Activated T-helper 17 cell treated with anti-CD3 and anti-CD28 coated beads, Interleukin-2, amount 50 U/mL, for 72 hours (primary cell): ENCODE measurements around the gene TESK2. TPM values are rescaled to one million over a fixed set of nuclear protein-coding genes. Genes with fewer than 3 reads are reported as not detected.
"Not testable (repeated sequence)": the region's sequence is repeated elsewhere in the genome, so short reads cannot be mapped to it uniquely, and the experiment has no call there.

Experiments
- ATAC-seq: fragments of 150-1000 bp; cut with Tn5 transposase; replicated peaks from 2 replicates; pipeline ENCODE4 v1.10.0; 2021; ENCODE audit warnings: mild to moderate bottlenecking, moderate library complexity
- H3K27ac Mint-ChIP-seq: one replicate; pipeline ENCODE4 v1.8.0; 2022; ENCODE audit warnings: mixed read lengths
- H3K27me3 Mint-ChIP-seq: one replicate; pipeline ENCODE4 v1.8.0; 2022; ENCODE audit warnings: mixed read lengths
- H3K36me3 Mint-ChIP-seq: one replicate; pipeline ENCODE4 v1.8.0; 2022; ENCODE audit warnings: low read depth, mild to moderate bottlenecking, mixed read lengths
- H3K4me1 Mint-ChIP-seq: one replicate; pipeline ENCODE4 v1.8.0; 2022; ENCODE audit warnings: mixed read lengths
- H3K4me3 Mint-ChIP-seq: one replicate; pipeline ENCODE4 v1.8.0; 2022; ENCODE audit warnings: mild to moderate bottlenecking, mixed read lengths
- H3K9me3 Mint-ChIP-seq: one replicate; pipeline ENCODE4 v1.8.0; 2022; ENCODE audit warnings: mixed read lengths
- total RNA-seq, 2 donors: library from RNA; stranded (reverse); gene quantifications; one replicate each; pipeline ENCODE4 v1.2.3, GENCODE V29; 2022

The TESK2 gene
- total RNA-seq, 2 donors from 2014 or later = 2.7 to 8.9 TPM

GRCh38 chr1:45498279-45498678 is 7.3 kb upstream of the TESK2 start:
- H3K36me3 Mint-ChIP-seq = no peaks in the 10 kb centered on the region
- H3K27me3 Mint-ChIP-seq = no peaks in the 10 kb centered on the region
- peak overlapping the region; percentile 90 for H3K4me3 Mint-ChIP-seq
- H3K9me3 Mint-ChIP-seq = no peaks in the 10 kb centered on the region
- ATAC-seq = no peak
- H3K4me1 Mint-ChIP-seq = peaks cover 13% of the 10 kb centered on the region
- no peak overlapping the region for H3K27ac Mint-ChIP-seq

- Mint-ChIP-seq H3K4me3 (no peak overlapping the region), H3K27me3 (no peaks in the 10 kb centered on the region), H3K9me3 (no peaks in the 10 kb centered on the region), H3K27ac (no peak overlapping the region), H3K36me3 (no peaks in the 10 kb centered on the region), H3K4me1 (peaks cover 12% of the 10 kb centered on the region)
- ATAC-seq = no peak
These were observed 2.2 kb upstream of the TESK2 start for GRCh38 chr1:45493116-45493697.

GRCh38 chr1:45492691-45493090 is 1.7 kb upstream of the TESK2 start:
- H3K4me1 Mint-ChIP-seq = peaks cover 12% of the 10 kb centered on the region
- no peaks in the 10 kb centered on the region for H3K27me3 Mint-ChIP-seq
- H3K36me3 Mint-ChIP-seq = no peaks in the 10 kb centered on the region
- H3K4me3 Mint-ChIP-seq = no peak overlapping the region
- no peak for ATAC-seq
- no peaks in the 10 kb centered on the region for H3K9me3 Mint-ChIP-seq
- H3K27ac Mint-ChIP-seq = no peak overlapping the region

GRCh38 chr1:45491487-45492260 is 711 bp upstream of the TESK2 start:
- Mint-ChIP-seq H3K27me3 (no peaks in the 10 kb centered on the region), H3K9me3 (no peaks in the 10 kb centered on the region), H3K4me1 (peaks cover 12% of the 10 kb centered on the region), H3K4me3 (no peak overlapping the region), H3K36me3 (no peaks in the 10 kb centered on the region), H3K27ac (no peak overlapping the region)
- no peak for ATAC-seq

- Mint-ChIP-seq H3K27me3 (no peaks in the 10 kb centered on the region), H3K36me3 (no peaks in the 10 kb centered on the region), H3K4me3 (no peak overlapping the region), H3K27ac (no peak overlapping the region), H3K9me3 (no peaks in the 10 kb centered on the region), H3K4me1 (peaks cover 12% of the 10 kb centered on the region)
- no peak for ATAC-seq
These were observed 790 bp downstream of the TESK2 start for GRCh38 chr1:45490121-45490625.

GRCh38 chr1:45489379-45489778 is 1.6 kb downstream of the TESK2 start:
- peak; percentile 3 for ATAC-seq
- H3K4me3 Mint-ChIP-seq, H3K9me3 Mint-ChIP-seq, H3K27ac Mint-ChIP-seq, H3K27me3 Mint-ChIP-seq, H3K36me3 Mint-ChIP-seq: not testable (repeated sequence)
- H3K4me1 Mint-ChIP-seq = peaks cover 12% of the 10 kb centered on the region

- peaks cover 12% of the 10 kb centered on the region for H3K4me1 Mint-ChIP-seq
- H3K36me3 Mint-ChIP-seq = no peaks in the 10 kb centered on the region
- no peak for ATAC-seq
- H3K4me3 Mint-ChIP-seq = no peak overlapping the region
- H3K9me3 Mint-ChIP-seq = no peaks in the 10 kb centered on the region
- no peak overlapping the region for H3K27ac Mint-ChIP-seq
- no peaks in the 10 kb centered on the region for H3K27me3 Mint-ChIP-seq
These were observed 2.1 kb downstream of the TESK2 start for GRCh38 chr1:45488666-45489377.

- ATAC-seq = no peak
- Mint-ChIP-seq H3K9me3 (no peaks in the 10 kb centered on the region), H3K27me3 (no peaks in the 10 kb centered on the region)
These were observed 5.0 kb downstream of the TESK2 start for GRCh38 chr1:45485949-45486348.

GRCh38 chr1:45479039-45479748 is 11.8 kb downstream of the TESK2 start:
- no peak for ATAC-seq
- Mint-ChIP-seq H3K4me1 (no peaks in the 10 kb centered on the region), H3K27me3 (no peaks in the 10 kb centered on the region), H3K4me3 (no peak overlapping the region), H3K27ac (peak overlapping the region; percentile 23), H3K9me3 (no peaks in the 10 kb centered on the region), H3K36me3 (no peaks in the 10 kb centered on the region)

More at GRCh38 chr1:45485949-45486348, 5.0 kb downstream of the TESK2 start:
- H3K4me3 Mint-ChIP-seq = no peak overlapping the region
- no peaks in the 10 kb centered on the region for H3K36me3 Mint-ChIP-seq
- H3K4me1 Mint-ChIP-seq = peaks cover 7% of the 10 kb centered on the region
- H3K27ac Mint-ChIP-seq = no peak overlapping the region

GRCh38 chr1:45478121-45478814 is 12.7 kb downstream of the TESK2 start:
- ATAC-seq = no peak
- no peak overlapping the region for H3K4me3 Mint-ChIP-seq
- H3K9me3 Mint-ChIP-seq = no peaks in the 10 kb centered on the region
- no peaks in the 10 kb centered on the region for H3K36me3 Mint-ChIP-seq
- no peak overlapping the region for H3K27ac Mint-ChIP-seq
- H3K4me1 Mint-ChIP-seq = no peaks in the 10 kb centered on the region
- H3K27me3 Mint-ChIP-seq = no peaks in the 10 kb centered on the region

- no peak overlapping the region for H3K4me3 Mint-ChIP-seq
- no peaks in the 10 kb centered on the region for H3K4me1 Mint-ChIP-seq
- H3K27ac Mint-ChIP-seq = no peak overlapping the region
- H3K36me3 Mint-ChIP-seq = no peaks in the 10 kb centered on the region
- no peaks in the 10 kb centered on the region for H3K27me3 Mint-ChIP-seq
- no peak for ATAC-seq
- no peaks in the 10 kb centered on the region for H3K9me3 Mint-ChIP-seq
These were observed 13.3 kb downstream of the TESK2 start for GRCh38 chr1:45477646-45478045.

GRCh38 chr1:45474194-45474593 is 16.8 kb downstream of the TESK2 start:
- H3K36me3 Mint-ChIP-seq, H3K9me3 Mint-ChIP-seq, ATAC-seq, H3K4me3 Mint-ChIP-seq, H3K27ac Mint-ChIP-seq, H3K27me3 Mint-ChIP-seq, H3K4me1 Mint-ChIP-seq: not testable (repeated sequence)

GRCh38 chr1:45473302-45473701 is 17.7 kb downstream of the TESK2 start:
- Mint-ChIP-seq H3K36me3 (no peaks in the 10 kb centered on the region), H3K9me3 (no peaks in the 10 kb centered on the region), H3K4me3 (no peak overlapping the region), H3K4me1 (no peaks in the 10 kb centered on the region), H3K27ac (no peak overlapping the region), H3K27me3 (no peaks in the 10 kb centered on the region)
- no peak for ATAC-seq

- Mint-ChIP-seq H3K27me3 (no peaks in the 10 kb centered on the region), H3K4me3 (no peak overlapping the region), H3K27ac (no peak overlapping the region), H3K9me3 (no peaks in the 10 kb centered on the region), H3K36me3 (no peaks in the 10 kb centered on the region), H3K4me1 (no peaks in the 10 kb centered on the region)
- peak; percentile 18 for ATAC-seq
These were observed 20.6 kb downstream of the TESK2 start for GRCh38 chr1:45470306-45470798.
